H1 (cell line): ENCODE measurements around the gene CAPN11. TPM values are rescaled to one million over a fixed set of nuclear protein-coding genes. Genes with fewer than 3 reads are reported as not detected.

Experiments
- BCL11A ChIP-seq, 2 experiments: IDR thresholded peaks; one replicate each; pipeline ENCODE4 v1.6.1; 2011; ENCODE audit warnings: low read depth in 2 of 2, low read length in 2 of 2, mild to moderate bottlenecking in 2 of 2
- CHD7 ChIP-seq: fragments of 300-600 bp; sonication (generic); IDR thresholded peaks from 2 replicates; pipeline ENCODE4 v1.7.1; 2012; ENCODE audit warnings: low read length, moderate library complexity, mild to moderate bottlenecking, inconsistent platforms; ENCODE audit not compliant: insufficient replicate concordance
- CREB1 ChIP-seq: IDR thresholded peaks from 2 replicates; pipeline ENCODE4 v1.6.1; 2012; ENCODE audit warnings: inconsistent platforms
- EZH2 ChIP-seq: fragments of 200-600 bp; sonication (generic); IDR thresholded peaks from 2 replicates; pipeline ENCODE4 v1.7.1; 2012; ENCODE audit warnings: low read depth, mild to moderate bottlenecking, moderate library complexity, low read length, inconsistent platforms; ENCODE audit not compliant: severe bottlenecking
- MAFK ChIP-seq: IDR thresholded peaks from 2 replicates; pipeline ENCODE4 v1.6.1; 2012; ENCODE audit warnings: low read depth, mild to moderate bottlenecking, improper control_type of control experiment, low read length
- NANOG ChIP-seq: IDR thresholded peaks from 2 replicates; pipeline ENCODE4 v1.6.1; 2011; ENCODE audit warnings: low read length, low read depth, mild to moderate bottlenecking, inconsistent platforms; ENCODE audit not compliant: insufficient read depth, poor library complexity, severe bottlenecking
- NRF1 ChIP-seq: IDR thresholded peaks from 2 replicates; pipeline ENCODE4 v1.6.1; 2011; ENCODE audit warnings: mild to moderate bottlenecking, low read depth, low read length, improper control_type of control experiment
- PHF8 ChIP-seq: fragments of 200-600 bp; sonication (generic); conservative IDR thresholded peaks from 2 replicates; pipeline ENCODE4 v1.7.1; 2012; ENCODE audit warnings: low read depth, mild to moderate bottlenecking, inconsistent platforms, low read length, moderate library complexity
- RFX5 ChIP-seq: IDR thresholded peaks from 2 replicates; pipeline ENCODE4 v1.6.1; 2011; ENCODE audit warnings: low read depth, low read length, improper control_type of control experiment, borderline replicate concordance
- TBP ChIP-seq: IDR thresholded peaks from 2 replicates; pipeline ENCODE4 v1.6.1; 2011; ENCODE audit warnings: low read depth, low read length, improper control_type of control experiment
- polyA plus RNA-seq, 7 experiments: library from polyadenylated mRNA; depleted of rRNA in 3 of 7; stranded (reverse) in 5 of 7; unstranded in 2 of 7; fragments of >200 nt in 5 of 7; fragments of 200-250 nt in 2 of 7; gene quantifications; 1 replicate in 5 of 7; 2 replicates in 1 of 7; 4 replicates in 1 of 7; pipeline versions ENCODE4 v1.2.1 to v1.2.3, GENCODE V29; 2011 to 2013; ENCODE audit warnings: missing spikeins in 2 of 7, mixed read lengths in 2 of 7
- total RNA-seq: library from RNA; stranded (reverse); fragmentation: NEBNext Ultra II Directional; extraction: Animal tissue kit (Norgen Biotek cat#: 25700); gene quantifications from 2 replicates; pipeline ENCODE4 v1.2.1, GENCODE V29; 2021

The CAPN11 gene
- total and polyA plus RNA-seq, 2 of the 8 experiments (the other 6 are each of a cell fraction or from before 2014, with no cell fraction given) = 0.95 to 0.97 TPM

- TF ChIP-seq CHD7 (no peak), BCL11A (IDR thresholded peaks at IDR 0.05; ENCODE audit: low read depth in 2 of 2, low read length in 2 of 2) (no peak), NANOG (no peak), CREB1 (no peak), MAFK (no peak), EZH2 (no peak), NRF1 (no peak), RFX5 (no peak), PHF8 (peak; percentile 50; the same call in 1 of the 2 replicates), TBP (peak; percentile 44)
These were observed 60.6 kb downstream of the CAPN11 start (continued) for GRCh38 chr6:44219053-44219814.
